Neural cell (in vitro differentiated cells): ENCODE results near the gene QPRT. TPM values are rescaled to one million over a fixed set of nuclear protein-coding genes. Genes with fewer than 3 reads are reported as not detected.

Experiments
- H2AFZ ChIP-seq: fragments of 200-600, 300-800 bp; sonication (generic), shearing (Covaris generic); 2 replicates; pipeline ENCODE4 v1.6.0; 2014; ENCODE audit warnings: low read depth, mild to moderate bottlenecking, antibody characterized with exemption, low read length, moderate library complexity
- H3F3A ChIP-seq: fragments of 200-600 bp; shearing (Covaris generic); 2 replicates; pipeline ENCODE4 v1.6.1; 2016; ENCODE audit warnings: mild to moderate bottlenecking, moderate library complexity, mixed read lengths, antibody characterized with exemption, low read length; ENCODE audit not compliant: insufficient read depth, poor library complexity, severe bottlenecking
- H3K27ac ChIP-seq: fragments of 200-600, 300-800 bp; sonication (generic), shearing (Covaris generic); 2 replicates; pipeline ENCODE4 v1.5.1; 2014; ENCODE audit warnings: mild to moderate bottlenecking, low read length, moderate library complexity
- H3K27me3 ChIP-seq: fragments of 300-800, 200-600 bp; sonication (generic), shearing (Covaris generic); 2 replicates; pipeline ENCODE4 v1.6.0; 2014; ENCODE audit warnings: mild to moderate bottlenecking, low read depth, low read length, moderate library complexity; ENCODE audit not compliant: insufficient read depth
- H3K36me3 ChIP-seq: fragments of 300-800, 200-600 bp; sonication (generic), shearing (Covaris generic); 2 replicates; pipeline ENCODE4 v1.5.1; 2014; ENCODE audit warnings: mild to moderate bottlenecking, antibody characterized with exemption, low read length, moderate library complexity; ENCODE audit not compliant: insufficient read depth
- H3K4me2 ChIP-seq: fragments of 300-800, 200-600 bp; sonication (generic), shearing (Covaris generic); 2 replicates; pipeline ENCODE4 v1.6.0; 2014; ENCODE audit warnings: mild to moderate bottlenecking, low read length
- H3K4me3 ChIP-seq: fragments of 300-800, 200-600 bp; sonication (generic), shearing (Covaris generic); 2 replicates; pipeline ENCODE4 v1.5.1; 2014; ENCODE audit warnings: mild to moderate bottlenecking, low read length, moderate library complexity
- H3K79me2 ChIP-seq: fragments of 200-600 bp; shearing (Covaris generic); replicated peaks from 2 replicates; pipeline ENCODE4 v1.6.0; 2014; ENCODE audit warnings: mild to moderate bottlenecking, low read length, moderate library complexity; ENCODE audit not compliant: insufficient read depth
- H3K9ac ChIP-seq: fragments of 300-800, 200-600 bp; sonication (generic), shearing (Covaris generic); 2 replicates; pipeline ENCODE4 v1.6.1; 2016; ENCODE audit warnings: mild to moderate bottlenecking, low read length, mixed read lengths
- H3K9me2 ChIP-seq: fragments of 200-600 bp; shearing (Covaris generic); 2 replicates; pipeline ENCODE4 v1.6.1; 2016; ENCODE audit warnings: mild to moderate bottlenecking, low read length, mixed read lengths; ENCODE audit not compliant: insufficient read depth
- H3K9me3 ChIP-seq: fragments of 200-600, 300-800 bp; sonication (generic), shearing (Covaris generic); 2 replicates; pipeline ENCODE4 v1.6.1; 2016; ENCODE audit warnings: mild to moderate bottlenecking, mixed run types, low read length, moderate library complexity, mixed read lengths
- H4K20me1 ChIP-seq: fragments of 200-600 bp; shearing (Covaris generic); 2 replicates; pipeline ENCODE4 v1.6.1; 2016; ENCODE audit warnings: mild to moderate bottlenecking, mixed run types; ENCODE audit not compliant: insufficient read depth
- CTCF ChIP-seq: fragments of 450-650 bp; IDR thresholded peaks from 2 replicates; pipeline ENCODE4 v1.5.1; 2014; ENCODE audit warnings: antibody characterized with exemption, mild to moderate bottlenecking, moderate library complexity; ENCODE audit not compliant: poor library complexity, severe bottlenecking
- EP300 ChIP-seq: fragments of 450-650 bp; conservative IDR thresholded peaks from 2 replicates; pipeline ENCODE4 v1.6.1; 2014; ENCODE audit warnings: antibody characterized with exemption, mild to moderate bottlenecking, moderate library complexity; ENCODE audit not compliant: poor library complexity, severe bottlenecking
- EZH2 ChIP-seq: fragments of 200-600, 300-800 bp; shearing (Covaris generic), sonication (generic); IDR thresholded peaks from 2 replicates; pipeline ENCODE4 v1.6.1; 2014; ENCODE audit warnings: antibody characterized with exemption, low read length, borderline replicate concordance, mild to moderate bottlenecking; ENCODE audit not compliant: insufficient read depth, poor library complexity, severe bottlenecking
- MXI1 ChIP-seq: fragments of 450-650 bp; conservative IDR thresholded peaks from 2 replicates; pipeline ENCODE4 v1.6.1; 2014; ENCODE audit warnings: antibody characterized with exemption, mild to moderate bottlenecking; ENCODE audit not compliant: poor library complexity, severe bottlenecking
- POLR2AphosphoS5 ChIP-seq: IDR thresholded peaks from 2 replicates; pipeline ENCODE4 v1.6.1; 2012
- RAD21 ChIP-seq: fragments of 450-650 bp; conservative IDR thresholded peaks from 2 replicates; pipeline ENCODE4 v1.6.1; 2014; ENCODE audit warnings: antibody characterized with exemption, mild to moderate bottlenecking, moderate library complexity
- SMC3 ChIP-seq: fragments of 450-650 bp; conservative IDR thresholded peaks from 2 replicates; pipeline ENCODE4 v1.6.1; 2014; ENCODE audit warnings: antibody characterized with exemption, mild to moderate bottlenecking, moderate library complexity; ENCODE audit not compliant: poor library complexity
- TAF1 ChIP-seq: IDR thresholded peaks from 2 replicates; pipeline ENCODE4 v1.6.1; 2012; ENCODE audit warnings: low read depth
- polyA plus RNA-seq: library from polyadenylated mRNA; depleted of rRNA; stranded (reverse); fragments of >200 nt; gene quantifications from 2 replicates; pipeline ENCODE4 v1.2.3, GENCODE V29; 2014
- TF ChIP-seq, protein P1 (sequence below): IDR thresholded peaks from 2 replicates; pipeline ENCODE4 v1.6.1; 2012; ENCODE audit warnings: borderline replicate concordance

Gene QPRT
- polyA plus RNA-seq, 1 donor from 2014 or later: 2.7 TPM

DNA sequence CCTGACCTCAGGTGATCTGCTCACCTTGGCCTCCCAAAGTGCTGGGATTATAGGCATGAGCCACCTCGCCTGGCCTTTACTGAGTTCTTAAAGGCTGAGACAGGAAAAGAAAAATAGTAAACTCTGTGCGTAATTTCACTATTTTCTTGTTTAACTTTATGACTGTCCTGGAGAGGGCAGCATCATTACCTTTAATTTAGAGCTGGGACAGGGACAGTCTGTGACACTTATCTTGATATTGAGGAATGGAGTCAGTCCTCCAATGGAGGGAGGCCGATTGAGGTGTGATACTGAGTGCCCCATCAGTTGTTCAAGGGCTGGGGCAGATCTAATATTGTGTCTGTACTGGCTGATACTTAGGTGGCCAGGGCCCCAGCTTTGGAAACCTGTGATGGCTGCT is 37.4 kb upstream of the QPRT start:
- Histone ChIP-seq H3K4me3 (no peak overlapping the region), H3K9ac (no peak overlapping the region), H4K20me1 (no peaks in the 10 kb centered on the region), H3K9me2 (no peaks in the 10 kb centered on the region), H3K79me2 (no peaks in the 10 kb centered on the region), H3K27ac (no peak overlapping the region), H3K4me2 (no peak overlapping the region), H3K27me3 (no peaks in the 10 kb centered on the region), H2AFZ (no peak overlapping the region), H3K9me3 (no peaks in the 10 kb centered on the region), H3K36me3 (no peaks in the 10 kb centered on the region), H3F3A (no peaks in the 10 kb centered on the region)
- TF ChIP-seq POLR2AphosphoS5 (no peak), RAD21 (no peak), MXI1 (no peak), TAF1 (no peak), CTCF (no peak), EZH2 (no peak), SMC3 (no peak)
- TF ChIP-seq, protein P1, sequence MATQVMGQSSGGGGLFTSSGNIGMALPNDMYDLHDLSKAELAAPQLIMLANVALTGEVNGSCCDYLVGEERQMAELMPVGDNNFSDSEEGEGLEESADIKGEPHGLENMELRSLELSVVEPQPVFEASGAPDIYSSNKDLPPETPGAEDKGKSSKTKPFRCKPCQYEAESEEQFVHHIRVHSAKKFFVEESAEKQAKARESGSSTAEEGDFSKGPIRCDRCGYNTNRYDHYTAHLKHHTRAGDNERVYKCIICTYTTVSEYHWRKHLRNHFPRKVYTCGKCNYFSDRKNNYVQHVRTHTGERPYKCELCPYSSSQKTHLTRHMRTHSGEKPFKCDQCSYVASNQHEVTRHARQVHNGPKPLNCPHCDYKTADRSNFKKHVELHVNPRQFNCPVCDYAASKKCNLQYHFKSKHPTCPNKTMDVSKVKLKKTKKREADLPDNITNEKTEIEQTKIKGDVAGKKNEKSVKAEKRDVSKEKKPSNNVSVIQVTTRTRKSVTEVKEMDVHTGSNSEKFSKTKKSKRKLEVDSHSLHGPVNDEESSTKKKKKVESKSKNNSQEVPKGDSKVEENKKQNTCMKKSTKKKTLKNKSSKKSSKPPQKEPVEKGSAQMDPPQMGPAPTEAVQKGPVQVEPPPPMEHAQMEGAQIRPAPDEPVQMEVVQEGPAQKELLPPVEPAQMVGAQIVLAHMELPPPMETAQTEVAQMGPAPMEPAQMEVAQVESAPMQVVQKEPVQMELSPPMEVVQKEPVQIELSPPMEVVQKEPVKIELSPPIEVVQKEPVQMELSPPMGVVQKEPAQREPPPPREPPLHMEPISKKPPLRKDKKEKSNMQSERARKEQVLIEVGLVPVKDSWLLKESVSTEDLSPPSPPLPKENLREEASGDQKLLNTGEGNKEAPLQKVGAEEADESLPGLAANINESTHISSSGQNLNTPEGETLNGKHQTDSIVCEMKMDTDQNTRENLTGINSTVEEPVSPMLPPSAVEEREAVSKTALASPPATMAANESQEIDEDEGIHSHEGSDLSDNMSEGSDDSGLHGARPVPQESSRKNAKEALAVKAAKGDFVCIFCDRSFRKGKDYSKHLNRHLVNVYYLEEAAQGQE: no peak

DNA sequence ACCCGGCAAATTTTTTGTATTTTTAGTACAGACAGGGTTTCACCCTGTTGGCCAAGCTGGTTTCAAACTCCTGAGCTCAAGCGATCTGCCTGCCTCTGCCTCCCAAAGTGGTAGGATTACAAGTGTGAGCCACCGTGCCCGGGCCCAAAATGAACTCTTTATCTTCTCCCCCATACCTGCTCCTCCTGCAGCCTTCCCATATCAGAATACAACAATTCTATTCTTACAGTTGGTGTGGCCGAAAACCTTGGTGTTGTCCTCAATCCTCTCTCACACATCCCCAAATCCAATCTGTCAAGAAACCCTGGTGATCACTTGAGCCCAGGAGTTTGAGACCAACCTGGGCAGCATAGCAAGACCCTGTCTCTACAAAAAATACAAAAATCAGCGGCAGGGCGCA is 35.4 kb upstream of the QPRT start:
- Histone ChIP-seq H3K27ac (no peak overlapping the region), H3K79me2 (no peaks in the 10 kb centered on the region), H3K4me3 (no peak overlapping the region), H3K9ac (no peak overlapping the region), H3K9me2 (no peaks in the 10 kb centered on the region), H4K20me1 (no peaks in the 10 kb centered on the region), H3K9me3 (no peaks in the 10 kb centered on the region), H3K4me2 (no peak overlapping the region), H2AFZ (no peak overlapping the region), H3K27me3 (no peaks in the 10 kb centered on the region), H3F3A (no peaks in the 10 kb centered on the region), H3K36me3 (no peaks in the 10 kb centered on the region)
- TF ChIP-seq MXI1: no peak
- no peak for TF ChIP-seq CTCF
- TF ChIP-seq EZH2: no peak
- no peak for TF ChIP-seq RAD21
- TF ChIP-seq TAF1: no peak
- TF ChIP-seq, protein P1: no peak
- TF ChIP-seq EP300: no peak
- no peak for TF ChIP-seq SMC3
- no peak for TF ChIP-seq POLR2AphosphoS5
